ENCODE results near the gene ABCD2. TPM values are rescaled to one million over a fixed set of nuclear protein-coding genes. Genes with fewer than 3 reads are reported as not detected.

ABCD2 gene
- total and polyA plus RNA-seq, 2 donors (not counting 3 experiments of a cell fraction or from before 2014, with no cell fraction given): not detected

DNA sequence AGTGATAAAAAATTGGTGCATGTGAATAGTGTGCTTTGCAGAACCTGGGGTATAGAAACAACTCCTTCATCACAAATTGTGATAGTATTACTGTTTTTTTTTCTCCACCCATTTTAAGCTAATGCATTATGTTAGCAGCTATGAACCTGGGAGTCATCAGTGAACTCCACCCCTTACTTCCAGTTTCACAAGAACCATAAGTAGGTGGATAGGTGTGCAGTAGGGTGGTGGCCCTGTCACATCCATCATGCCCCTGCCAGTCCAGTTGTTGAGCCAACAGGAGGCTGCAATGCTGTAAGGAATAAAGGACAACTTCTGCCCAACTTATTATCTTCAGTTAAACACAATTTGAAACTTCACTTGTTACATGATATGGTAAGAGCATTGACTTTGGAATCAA lies 85.7 kb downstream of the ABCD2 start:
- intact Hi-C loops (cut with micrococcal nuclease): no loop called here
- BruUV-seq (replicated peaks): no TSS peak
- CTCF ChIA-PET: no interaction called here

More for the DNA sequence above, 85.7 kb downstream of the ABCD2 start:
- Histone ChIP-seq H3K36me3 (ENCODE audit: control insufficient read depth in 2 of 2, extremely low read depth in 1 of 2, insufficient read depth in 2 of 2, low read length in 2 of 2) (no peaks in the 10 kb centered on the region), H3K9ac (replicated peaks; ENCODE audit: extremely low read depth, insufficient read depth, low read length) (no peak overlapping the region), H3K4me3 (replicated peaks in 1 of 3; ENCODE audit: insufficient read depth in 1 of 3, low read depth in 1 of 3, low read length in 3 of 3) (no peak overlapping the region), H3K9me1 (replicated peaks; ENCODE audit: control insufficient read depth, extremely low read depth, insufficient read depth, low read length) (no peaks in the 10 kb centered on the region), H3K27me3 (ENCODE audit: control insufficient read depth in 2 of 2, insufficient read depth in 2 of 2, low read length in 2 of 2) (no peaks in the 10 kb centered on the region), H3K27ac (ENCODE audit: insufficient read depth, low read depth, low read length) (no peak overlapping the region), H3K79me2 (ENCODE audit: control insufficient read depth, insufficient read depth, low read length) (no peaks in the 10 kb centered on the region), H3K4me2 (ENCODE audit: insufficient read depth, low read length) (no peak overlapping the region), H2AFZ (ENCODE audit: low read depth, low read length) (no peak overlapping the region), H4K20me1 (replicated peaks; ENCODE audit: control insufficient read depth, extremely low read depth, insufficient read depth, low read length) (no peaks in the 10 kb centered on the region), H3K9me3 (replicated peaks; ENCODE audit: control insufficient read depth, insufficient read depth, low read length) (no peaks in the 10 kb centered on the region), H3K4me1 (ENCODE audit: control insufficient read depth, extremely low read depth, insufficient read depth, low read length) (no peaks in the 10 kb centered on the region)
- TF ChIP-seq FOS (IDR thresholded peaks at IDR 0.05; ENCODE audit: borderline replicate concordance, insufficient read depth, low read length): no peak
- no peak for TF ChIP-seq POLR2A (IDR thresholded peaks at IDR 0.05; ENCODE audit: low read depth, low read length)
- no peak for TF ChIP-seq MYC (IDR thresholded peaks at IDR 0.05; ENCODE audit: low read depth, low read length)
- TF ChIP-seq EZH2 (IDR thresholded peaks at IDR 0.05; ENCODE audit: borderline replicate concordance, low read depth, low read length, severe bottlenecking): no peak
- no peak for TF ChIP-seq GATA2 (IDR thresholded peaks at IDR 0.05; ENCODE audit: insufficient read depth, insufficient read length, low read depth, low read length)
- TF ChIP-seq JUN (IDR thresholded peaks at IDR 0.05; ENCODE audit: borderline replicate concordance, insufficient read depth, insufficient read length, low read depth): no peak
- TF ChIP-seq, protein P1, sequence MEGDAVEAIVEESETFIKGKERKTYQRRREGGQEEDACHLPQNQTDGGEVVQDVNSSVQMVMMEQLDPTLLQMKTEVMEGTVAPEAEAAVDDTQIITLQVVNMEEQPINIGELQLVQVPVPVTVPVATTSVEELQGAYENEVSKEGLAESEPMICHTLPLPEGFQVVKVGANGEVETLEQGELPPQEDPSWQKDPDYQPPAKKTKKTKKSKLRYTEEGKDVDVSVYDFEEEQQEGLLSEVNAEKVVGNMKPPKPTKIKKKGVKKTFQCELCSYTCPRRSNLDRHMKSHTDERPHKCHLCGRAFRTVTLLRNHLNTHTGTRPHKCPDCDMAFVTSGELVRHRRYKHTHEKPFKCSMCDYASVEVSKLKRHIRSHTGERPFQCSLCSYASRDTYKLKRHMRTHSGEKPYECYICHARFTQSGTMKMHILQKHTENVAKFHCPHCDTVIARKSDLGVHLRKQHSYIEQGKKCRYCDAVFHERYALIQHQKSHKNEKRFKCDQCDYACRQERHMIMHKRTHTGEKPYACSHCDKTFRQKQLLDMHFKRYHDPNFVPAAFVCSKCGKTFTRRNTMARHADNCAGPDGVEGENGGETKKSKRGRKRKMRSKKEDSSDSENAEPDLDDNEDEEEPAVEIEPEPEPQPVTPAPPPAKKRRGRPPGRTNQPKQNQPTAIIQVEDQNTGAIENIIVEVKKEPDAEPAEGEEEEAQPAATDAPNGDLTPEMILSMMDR (IDR thresholded peaks at IDR 0.05; ENCODE audit: extremely low read depth in 1 of 2, insufficient read depth in 1 of 2, low read depth in 1 of 2, low read length in 2 of 2): no peak
- TF ChIP-seq, protein P2, sequence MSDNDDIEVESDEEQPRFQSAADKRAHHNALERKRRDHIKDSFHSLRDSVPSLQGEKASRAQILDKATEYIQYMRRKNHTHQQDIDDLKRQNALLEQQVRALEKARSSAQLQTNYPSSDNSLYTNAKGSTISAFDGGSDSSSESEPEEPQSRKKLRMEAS (IDR thresholded peaks at IDR 0.05; ENCODE audit: insufficient read depth, insufficient read length): no peak
- no peak for TF ChIP-seq POLR2AphosphoS5 (IDR thresholded peaks at IDR 0.05; ENCODE audit: insufficient read depth, low read depth, low read length)
- FAIRE-seq: no peak
- dilution Hi-C loops (cut with MboI; ENCODE audit: extremely low pct_ligation_motif_present, low sequenced_read_pairs): no loop called here
- POLR2A ChIA-PET: no interaction called here
- DNase-seq (ENCODE audit: low read depth, low spot score): no peak
